B cell (primary cell): ENCODE data around the gene PLIN4. TPM values are rescaled to one million over a fixed set of nuclear protein-coding genes. Genes with fewer than 3 reads are reported as not detected.

Experiments used
- ATAC-seq: fragments of 200-7000 bp; cut with Tn5 transposase; one replicate; pipeline ENCODE4 v1.10.0; 2021; ENCODE audit warnings: low read depth, mild to moderate bottlenecking, moderate number of reproducible peaks, moderate library complexity
- CTCF ChIA-PET: fragments of 350-600 bp; sonication (Branson Sonifier 250); formaldehyde crosslinking; loops from one replicate; lab custom pipeline; 2021; ENCODE audit warnings: antibody characterized with exemption, inconsistent platforms; lab: Charles Lee
- POLR2A ChIA-PET: fragments of 350-600 bp; sonication (Branson Sonifier 250); formaldehyde crosslinking; loops from one replicate; lab custom pipeline; 2021; ENCODE audit warnings: antibody characterized with exemption; lab: Charles Lee
- DNase-seq: peaks from one replicate; pipeline ENCODE4 v3.0.0; 2013
- H2AFZ ChIP-seq: 2 replicates; pipeline ENCODE4 v1.6.1; 2012; ENCODE audit warnings: mild to moderate bottlenecking, low read depth, low read length; ENCODE audit not compliant: insufficient read depth, poor library complexity, severe bottlenecking
- H3K27ac ChIP-seq, 2 donors: 1 replicate in 1 of 2; 2 replicates in 1 of 2; pipeline ENCODE4 v1.5.1; 2012 to 2013; ENCODE audit warnings: low read length in 2 of 2, mild to moderate bottlenecking in 2 of 2, moderate library complexity in 1 of 2
- H3K27me3 ChIP-seq, 4 experiments: fragments of 200-600 bp in 1 of 4; sonication (generic) in 1 of 4; replicated peaks in 1 of 4; 1 replicate in 2 of 4; 2 replicates in 2 of 4; pipeline versions ENCODE4 v1.6.1 to v1.7.0; 2013 to 2016; ENCODE audit warnings: low read length in 3 of 4, mild to moderate bottlenecking in 2 of 4, mixed read lengths in 1 of 4, moderate library complexity in 1 of 4; ENCODE audit not compliant: insufficient read depth in 4 of 4, control insufficient read depth in 3 of 4; ENCODE audit errors: control extremely low read depth in 1 of 4
- H3K36me3 ChIP-seq, 2 experiments: replicated peaks in 1 of 2; 1 replicate in 1 of 2; 2 replicates in 1 of 2; pipeline versions ENCODE4 v1.6.1 to v1.7.1; 2013; ENCODE audit warnings: low read length in 1 of 2; ENCODE audit not compliant: insufficient read depth in 2 of 2, control insufficient read depth in 1 of 2; ENCODE audit errors: control extremely low read depth in 1 of 2, extremely low read depth in 1 of 2
- H3K4me1 ChIP-seq, 2 donors: fragments of 200-600 bp in 1 of 2; sonication (generic) in 1 of 2; 1 replicate in 1 of 2; 2 replicates in 1 of 2; pipeline versions ENCODE4 v1.5.1 to v1.6.1; 2013 to 2017; ENCODE audit warnings: low read length in 2 of 2; ENCODE audit not compliant: control insufficient read depth in 2 of 2, insufficient read depth in 2 of 2
- H3K4me2 ChIP-seq: replicated peaks from 2 replicates; pipeline ENCODE3; 2012; ENCODE audit warnings: mild to moderate bottlenecking, low read depth, low read length; ENCODE audit not compliant: poor library complexity, severe bottlenecking
- H3K4me3 ChIP-seq, 5 experiments: fragments of 200-600 bp in 1 of 5; sonication (generic) in 1 of 5; 1 replicate in 3 of 5; 2 replicates in 2 of 5; pipeline versions ENCODE4 v1.5.1 to v1.7.0; 2011 to 2016; ENCODE audit warnings: low read length in 4 of 5, mild to moderate bottlenecking in 4 of 5, low read depth in 2 of 5, control low read depth in 1 of 5, moderate library complexity in 1 of 5; ENCODE audit not compliant: insufficient read depth in 1 of 5; ENCODE audit errors: control extremely low read depth in 1 of 5, extremely low read depth in 1 of 5
- H3K79me2 ChIP-seq: fragments of 200-600 bp; sonication (generic); one replicate; pipeline ENCODE4 v1.6.0; 2016; ENCODE audit warnings: low read length; ENCODE audit not compliant: control insufficient read depth, insufficient read depth
- H3K9ac ChIP-seq: fragments of 200-600 bp; sonication (generic); 2 replicates; pipeline ENCODE4 v1.6.1; 2017; ENCODE audit warnings: mild to moderate bottlenecking, low read length, moderate library complexity
- H3K9me3 ChIP-seq, 3 donors: one replicate each; pipeline versions ENCODE4 v1.6.1 to v1.7.1; 2013; ENCODE audit warnings: low read length in 2 of 3; ENCODE audit not compliant: control insufficient read depth in 2 of 3, insufficient read depth in 1 of 3; ENCODE audit errors: control extremely low read depth in 1 of 3
- H4K20me1 ChIP-seq: 2 replicates; pipeline ENCODE4 v1.6.0; 2012; ENCODE audit warnings: mild to moderate bottlenecking, low read length; ENCODE audit not compliant: insufficient read depth, control insufficient read depth, poor library complexity, severe bottlenecking
- H3K27ac Mint-ChIP-seq: one replicate; pipeline ENCODE4 v1.8.0; 2021; ENCODE audit warnings: mixed read lengths
- H3K27me3 Mint-ChIP-seq: one replicate; pipeline ENCODE4 v1.8.0; 2021; ENCODE audit warnings: mixed read lengths
- H3K4me1 Mint-ChIP-seq: one replicate; pipeline ENCODE4 v1.8.0; 2021; ENCODE audit warnings: mixed read lengths
- H3K4me3 Mint-ChIP-seq: one replicate; pipeline ENCODE4 v1.8.0; 2021; ENCODE audit warnings: mixed read lengths
- H3K9me3 Mint-ChIP-seq: one replicate; pipeline ENCODE4 v1.8.0; 2022; ENCODE audit warnings: mixed read lengths; ENCODE audit not compliant: insufficient read depth
- EZH2 ChIP-seq: IDR thresholded peaks from 2 replicates; pipeline ENCODE4 v1.6.1; 2012; ENCODE audit warnings: borderline replicate concordance, low read depth, mild to moderate bottlenecking, moderate library complexity, low read length; ENCODE audit not compliant: insufficient read depth, poor library complexity, severe bottlenecking
- WGBS: methylation state at CpG from one replicate; pipeline ENCODE4 v1.1.5; 2013; ENCODE audit warnings: missing lambda C conversion rate; ENCODE audit not compliant: insufficient coverage; 5-methylcytosine and 5-hydroxymethylcytosine counted together
- intact Hi-C: fragments of 100-400 bp; cut with micrococcal nuclease; formaldehyde crosslinking; loops from one replicate; pipeline ENCODE4 v1.10.0; 2022
- polyA plus RNA-seq: library from polyadenylated mRNA; depleted of rRNA; stranded (reverse); fragments of >200 nt; gene quantifications from 2 replicates; pipeline ENCODE4 v1.2.3, GENCODE V29; 2012
- total RNA-seq, 2 donors: library from RNA; stranded (reverse); fragments of 120-200 nt in 1 of 2; gene quantifications; 1 replicate in 1 of 2; 2 replicates in 1 of 2; pipeline versions ENCODE4 v1.2.3 to v1.2.4, GENCODE V29; 2013 to 2022
- TF ChIP-seq, protein P1 (sequence below): fragments of 200-600 bp; IDR thresholded peaks from one replicate; pipeline ENCODE4 v1.8.0; 2022; ENCODE audit warnings: antibody characterized with exemption, mild to moderate bottlenecking

The PLIN4 gene
- total and polyA plus RNA-seq, 2 donors (not counting 1 experiment from before 2014, with no cell fraction given): 0.04 to 0.07 TPM

DNA sequence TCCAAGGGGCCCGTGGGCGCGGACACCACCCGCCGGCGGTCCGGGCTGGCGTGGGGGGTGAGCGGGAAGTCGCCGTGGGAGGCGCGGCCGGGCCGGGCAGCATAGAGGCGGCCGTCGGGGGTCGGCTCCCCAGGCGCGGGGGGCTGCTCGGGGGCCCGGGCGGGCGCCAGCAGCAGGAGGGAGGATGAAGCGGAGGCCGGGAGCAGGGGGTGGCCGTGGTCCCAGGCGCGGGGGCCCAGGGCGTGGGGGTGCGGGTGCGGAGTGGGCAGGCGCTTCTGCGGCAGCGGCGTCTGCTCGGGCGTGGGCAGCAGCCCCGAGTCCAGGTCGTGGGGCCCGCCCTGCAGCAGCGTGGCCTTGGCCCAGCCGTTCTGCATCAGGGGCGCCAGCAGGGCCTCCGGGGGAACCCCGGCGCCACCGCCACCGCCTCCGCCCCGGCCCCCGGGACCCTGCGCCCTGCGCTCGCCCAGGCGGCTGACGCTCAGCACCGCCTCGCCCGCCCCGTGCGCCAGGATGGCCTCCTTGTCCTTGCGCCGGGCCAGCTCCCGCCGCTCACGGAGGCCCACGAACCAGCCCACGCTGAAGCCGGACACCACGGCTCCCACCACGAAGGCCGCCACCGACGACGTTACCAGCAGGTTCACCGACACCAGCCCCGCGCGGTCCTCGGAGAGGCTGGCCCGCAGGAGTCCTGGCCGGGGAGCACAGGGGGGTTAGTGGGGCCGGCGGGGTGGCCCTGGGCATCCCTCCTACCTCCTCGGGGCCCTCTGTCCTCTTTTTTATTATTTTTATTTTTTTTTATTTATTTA, 25.8 kb upstream of the PLIN4 start:
- Mint-ChIP-seq H3K27me3 (peaks cover 7% of the 10 kb centered on the region), H3K4me1 (peaks cover 11% of the 10 kb centered on the region), H3K9me3 (no peaks in the 10 kb centered on the region), H3K27ac (no peak overlapping the region), H3K4me3 (no peak overlapping the region)
- Histone ChIP-seq H3K4me1 (peaks cover 11% of the 10 kb centered on the region in 2 donors), H3K27ac (no peak overlapping the region), H4K20me1 (no peaks in the 10 kb centered on the region), H3K4me3 (no peak overlapping the region), H2AFZ (no peak overlapping the region), H3K9ac (no peak overlapping the region), H3K79me2 (no peaks in the 10 kb centered on the region), H3K36me3 (no peaks in the 10 kb centered on the region), H3K9me3 (peaks cover 0 to 22% (median 0%) of the 10 kb centered on the region in 3 donors), H3K4me2 (no peak overlapping the region), H3K27me3 (peaks cover 0 to 9% (median 0%) of the 10 kb centered on the region in 4 experiments)
- CTCF ChIA-PET: no interaction called here
- ATAC-seq (no peak), DNase-seq (no peak)
- intact Hi-C loops: no loop called here
- WGBS: 96% methylated on average over 74 of the region's 87 CpGs
- POLR2A ChIA-PET: no interaction called here
- TF ChIP-seq EZH2: no peak
- TF ChIP-seq, protein P1, sequence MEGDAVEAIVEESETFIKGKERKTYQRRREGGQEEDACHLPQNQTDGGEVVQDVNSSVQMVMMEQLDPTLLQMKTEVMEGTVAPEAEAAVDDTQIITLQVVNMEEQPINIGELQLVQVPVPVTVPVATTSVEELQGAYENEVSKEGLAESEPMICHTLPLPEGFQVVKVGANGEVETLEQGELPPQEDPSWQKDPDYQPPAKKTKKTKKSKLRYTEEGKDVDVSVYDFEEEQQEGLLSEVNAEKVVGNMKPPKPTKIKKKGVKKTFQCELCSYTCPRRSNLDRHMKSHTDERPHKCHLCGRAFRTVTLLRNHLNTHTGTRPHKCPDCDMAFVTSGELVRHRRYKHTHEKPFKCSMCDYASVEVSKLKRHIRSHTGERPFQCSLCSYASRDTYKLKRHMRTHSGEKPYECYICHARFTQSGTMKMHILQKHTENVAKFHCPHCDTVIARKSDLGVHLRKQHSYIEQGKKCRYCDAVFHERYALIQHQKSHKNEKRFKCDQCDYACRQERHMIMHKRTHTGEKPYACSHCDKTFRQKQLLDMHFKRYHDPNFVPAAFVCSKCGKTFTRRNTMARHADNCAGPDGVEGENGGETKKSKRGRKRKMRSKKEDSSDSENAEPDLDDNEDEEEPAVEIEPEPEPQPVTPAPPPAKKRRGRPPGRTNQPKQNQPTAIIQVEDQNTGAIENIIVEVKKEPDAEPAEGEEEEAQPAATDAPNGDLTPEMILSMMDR: no peak
